ENCODE data around the gene UBE2O.

DNA sequence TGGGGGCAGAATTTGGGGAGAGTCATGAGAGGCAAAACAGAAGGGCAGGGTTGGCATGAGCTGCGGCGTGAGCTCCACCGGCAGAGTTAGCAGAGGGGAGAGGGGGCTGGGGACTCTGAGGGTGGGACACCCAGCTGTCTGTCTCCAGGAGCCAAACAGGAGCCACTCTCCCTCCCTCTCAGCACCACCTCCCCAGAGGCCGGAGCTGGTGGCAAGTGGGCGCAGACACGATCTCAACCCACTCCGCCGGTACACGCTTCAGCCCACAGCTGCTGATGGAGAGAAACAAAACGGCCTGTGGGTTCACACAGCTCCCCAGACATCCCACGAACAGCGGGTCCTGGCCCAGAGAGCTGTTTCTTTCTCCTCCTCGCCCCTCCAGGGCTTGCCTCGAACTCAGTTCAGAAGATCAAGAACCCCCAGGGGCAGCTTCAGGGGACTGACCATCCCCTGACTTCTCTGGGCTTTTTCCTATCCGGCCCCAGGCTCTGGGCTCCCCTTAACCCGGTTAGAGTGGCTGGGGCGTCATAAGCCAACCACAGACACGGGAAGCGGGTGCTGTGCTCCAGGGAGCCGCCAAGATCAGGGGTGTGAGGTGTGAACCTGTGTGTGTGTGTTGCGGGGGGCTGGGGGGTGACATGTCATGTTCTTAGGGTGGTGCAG, 40.7 kb upstream of the UBE2O start:
- TF ChIP-seq POLR2A (IDR thresholded peaks at IDR 0.05), result no peak
- TF ChIP-seq, protein P1, sequence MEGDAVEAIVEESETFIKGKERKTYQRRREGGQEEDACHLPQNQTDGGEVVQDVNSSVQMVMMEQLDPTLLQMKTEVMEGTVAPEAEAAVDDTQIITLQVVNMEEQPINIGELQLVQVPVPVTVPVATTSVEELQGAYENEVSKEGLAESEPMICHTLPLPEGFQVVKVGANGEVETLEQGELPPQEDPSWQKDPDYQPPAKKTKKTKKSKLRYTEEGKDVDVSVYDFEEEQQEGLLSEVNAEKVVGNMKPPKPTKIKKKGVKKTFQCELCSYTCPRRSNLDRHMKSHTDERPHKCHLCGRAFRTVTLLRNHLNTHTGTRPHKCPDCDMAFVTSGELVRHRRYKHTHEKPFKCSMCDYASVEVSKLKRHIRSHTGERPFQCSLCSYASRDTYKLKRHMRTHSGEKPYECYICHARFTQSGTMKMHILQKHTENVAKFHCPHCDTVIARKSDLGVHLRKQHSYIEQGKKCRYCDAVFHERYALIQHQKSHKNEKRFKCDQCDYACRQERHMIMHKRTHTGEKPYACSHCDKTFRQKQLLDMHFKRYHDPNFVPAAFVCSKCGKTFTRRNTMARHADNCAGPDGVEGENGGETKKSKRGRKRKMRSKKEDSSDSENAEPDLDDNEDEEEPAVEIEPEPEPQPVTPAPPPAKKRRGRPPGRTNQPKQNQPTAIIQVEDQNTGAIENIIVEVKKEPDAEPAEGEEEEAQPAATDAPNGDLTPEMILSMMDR (IDR thresholded peaks at IDR 0.05), result no peak

All from lower leg skin (tissue), 3 donors.